Mesodermal cell (in vitro differentiated cells): Measurements from ENCODE around the gene NDUFB11. TPM values are rescaled to one million over a fixed set of nuclear protein-coding genes. Genes with fewer than 3 reads are reported as not detected.

ENCODE experiments used
- H3K27ac ChIP-seq: 2 replicates; pipeline ENCODE4 v1.7.0; 2013; ENCODE audit warnings: mild to moderate bottlenecking, low read depth, low read length, moderate library complexity; ENCODE audit not compliant: severe bottlenecking
- H3K36me3 ChIP-seq: 2 replicates; pipeline ENCODE4 v1.7.1; 2013; ENCODE audit warnings: mild to moderate bottlenecking, low read length, moderate library complexity; ENCODE audit not compliant: control insufficient read depth, insufficient read depth
- H3K4me1 ChIP-seq: one replicate; pipeline ENCODE4 v1.7.1; 2013; ENCODE audit warnings: mild to moderate bottlenecking, low read length; ENCODE audit not compliant: insufficient read depth, control insufficient read depth, poor library complexity, severe bottlenecking
- H3K4me3 ChIP-seq: 2 replicates; pipeline ENCODE4 v1.7.0; 2013; ENCODE audit warnings: low read length, control low read depth, mild to moderate bottlenecking; ENCODE audit not compliant: insufficient read depth, poor library complexity, severe bottlenecking; ENCODE audit errors: extremely low read depth
- H3K9me3 ChIP-seq: 2 replicates; pipeline ENCODE4 v1.7.1; 2013; ENCODE audit warnings: mild to moderate bottlenecking, low read length, moderate library complexity; ENCODE audit not compliant: control insufficient read depth
- WGBS, 2 experiments: methylation state at CpG; one replicate each; pipeline ENCODE4 v1.1.5; 2013; ENCODE audit warnings: missing lambda C conversion rate in 2 of 2; ENCODE audit not compliant: insufficient coverage in 2 of 2; 5-methylcytosine and 5-hydroxymethylcytosine counted together
- polyA plus RNA-seq, 2 experiments: library from polyadenylated mRNA; stranded (reverse); fragments of 50-300 nt; gene quantifications; one replicate each; pipeline ENCODE4 v1.2.3, GENCODE V29; 2013

Gene NDUFB11
- 106 TPM for polyA plus RNA-seq (2013, experiment 1 of 2)
- polyA plus RNA-seq (2013, experiment 2 of 2): 92.0 TPM

GRCh38 chrX:47144626-47145394 is at the start of gene NDUFB11, which contains the start of gene RBM10:
Gene NDUFB11, minus strand, starts transcription at chrX:47144702. Its CDS starts 23 bp downstream, at chrX:47144679.
Gene RBM10, plus strand, starts transcription at chrX:47145221. Its CDS starts 2,261 bp downstream, at chrX:47147482.
- no peaks in the 10 kb centered on the region for H3K9me3 ChIP-seq
- H3K36me3 ChIP-seq: peaks cover 23% of the 10 kb centered on the region
- peak within 1 kb of the TSS; percentile 60 for H3K4me3 ChIP-seq
- peak within 1 kb of the TSS; percentile 95 for H3K27ac ChIP-seq
- 0% methylated on average over 10 to 23 of the region's 54 CpGs for WGBS, 2 experiments
- H3K4me1 ChIP-seq: no peaks in the 10 kb centered on the region

- peak within 1 kb of the TSS; percentile 61 for H3K4me3 ChIP-seq
- 0 to 3% methylated on average over 2 to 16 of the region's 50 CpGs for whole genome bisulfite sequencing, 2 experiments
- peaks cover 15% of the 10 kb centered on the region for H3K4me1 ChIP-seq
- peak within 1 kb of the TSS; percentile 86 for H3K27ac ChIP-seq
- peaks cover 11% of the 10 kb centered on the region for H3K36me3 ChIP-seq
- no peaks in the 10 kb centered on the region for H3K9me3 ChIP-seq
These were observed 49.1 kb upstream of the NDUFB11 start, which contains the start of gene UBA1 for GRCh38 chrX:47193475-47194193. Gene UBA1, plus strand, starts transcription at chrX:47193829. Its CDS starts 4,974 bp downstream, at chrX:47198803.

DNA sequence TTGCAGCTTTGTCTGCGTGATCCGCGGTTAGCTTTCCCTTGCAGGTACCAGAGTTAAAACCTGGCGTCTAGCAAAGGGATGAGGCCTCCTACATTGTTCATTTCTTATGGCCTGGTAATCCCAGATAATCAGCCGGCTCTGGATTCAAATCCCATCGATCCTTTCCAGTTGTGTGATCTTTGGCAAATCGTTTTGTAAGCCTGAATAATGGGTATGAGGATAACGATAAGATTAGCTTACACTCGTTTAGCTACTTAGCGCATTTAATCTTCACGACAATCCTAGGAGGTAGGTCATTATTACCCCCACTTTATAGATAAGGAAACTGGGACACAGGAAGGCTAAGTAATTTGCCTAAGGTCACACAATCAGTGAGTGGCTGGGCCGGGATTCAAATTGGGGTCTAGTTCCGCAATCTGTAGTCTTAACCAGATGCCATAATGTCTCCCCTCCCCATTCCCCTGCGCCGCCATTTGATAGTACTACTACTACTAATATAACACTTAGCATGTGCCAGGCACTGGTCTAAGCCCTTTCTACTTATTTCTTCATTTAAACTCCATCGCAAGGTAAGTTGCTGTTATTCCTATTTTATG is 47.4 kb upstream of the NDUFB11 start:
- Histone ChIP-seq H3K36me3 (peaks cover 8% of the 10 kb centered on the region), H3K27ac (no peak overlapping the region), H3K4me3 (peak overlapping the region; percentile 54), H3K4me1 (peaks cover 7% of the 10 kb centered on the region), H3K9me3 (no peaks in the 10 kb centered on the region)
- 10 to 61% methylated on average over 2 to 8 of the region's 16 CpGs for WGBS, 2 experiments

- Histone ChIP-seq H3K36me3 (peaks cover 10% of the 10 kb centered on the region), H3K27ac (no peak overlapping the region), H3K4me1 (peaks cover 7% of the 10 kb centered on the region), H3K4me3 (peak overlapping the region; percentile 54), H3K9me3 (no peaks in the 10 kb centered on the region)
- WGBS, 2 experiments: 0 to 7% methylated on average over 3 of the region's 26 CpGs
These were observed 46.8 kb upstream of the NDUFB11 start for GRCh38 chrX:47191331-47191730.

DNA sequence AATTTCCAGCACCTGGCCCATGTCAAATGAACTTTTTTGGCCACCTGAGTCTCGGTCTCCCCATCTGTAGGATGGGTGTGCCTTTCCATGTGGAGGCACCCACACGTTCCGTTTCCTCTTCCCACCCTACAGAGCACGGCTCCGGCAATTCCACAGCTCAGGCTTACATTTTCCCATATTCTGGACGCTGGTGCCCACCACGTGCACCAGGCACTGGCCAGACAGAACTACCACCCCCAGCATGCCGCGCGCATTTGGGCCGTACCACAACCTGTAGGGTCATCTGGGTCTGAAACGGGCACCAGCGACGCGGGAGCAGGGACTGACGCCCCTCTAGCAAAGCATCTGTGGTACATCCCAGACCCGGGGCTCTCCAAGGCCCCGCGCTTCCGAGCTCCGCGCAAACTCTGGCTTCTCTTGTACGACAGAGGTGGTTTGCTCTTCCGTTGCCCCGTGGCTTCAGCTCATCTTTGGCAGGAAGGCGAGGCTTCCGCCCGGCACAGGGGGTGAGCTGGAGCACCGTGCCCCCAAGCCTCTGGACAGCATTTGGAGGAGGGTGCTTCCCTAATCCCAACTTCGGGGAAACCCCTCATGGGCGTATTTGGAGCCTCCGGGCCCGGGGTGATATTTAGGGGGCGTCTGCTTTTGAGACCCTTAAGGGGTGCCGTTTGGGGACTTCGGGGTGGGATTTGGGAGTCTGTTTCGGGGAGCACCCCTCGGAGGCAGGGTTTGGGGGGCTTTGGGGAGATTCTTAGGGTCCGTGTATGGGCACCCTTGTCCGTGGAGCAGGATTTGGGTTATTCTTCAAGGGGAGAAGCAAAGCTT is 46.2 kb upstream of the NDUFB11 start:
- Histone ChIP-seq H3K9me3 (no peaks in the 10 kb centered on the region), H3K27ac (no peak overlapping the region), H3K36me3 (peaks cover 17% of the 10 kb centered on the region), H3K4me3 (peak overlapping the region; percentile 54), H3K4me1 (peaks cover 4% of the 10 kb centered on the region)
- 0% methylated on average over 1 to 10 of the region's 40 CpGs for WGBS, 2 experiments

DNA sequence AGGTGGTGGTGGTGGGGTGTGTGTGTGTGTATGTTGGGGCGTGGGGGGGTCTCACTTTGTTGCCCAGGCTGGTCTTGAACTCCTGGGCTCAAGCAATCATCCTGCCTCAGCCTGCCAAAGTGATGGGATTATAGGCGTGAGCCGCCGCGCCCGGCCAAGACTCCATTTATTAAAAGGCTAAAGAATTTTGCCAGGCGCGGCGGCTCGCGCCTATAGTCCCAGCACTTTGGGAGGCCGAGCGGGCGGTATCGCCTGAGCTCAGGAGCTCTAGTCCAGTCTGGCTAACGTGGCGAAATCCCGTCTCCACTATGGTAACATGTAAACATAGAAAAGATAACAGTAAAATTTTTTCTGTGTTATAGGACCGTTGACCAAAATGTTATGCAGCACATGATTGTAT is 45.4 kb upstream of the NDUFB11 start:
- 81% methylated on average over 6 of the region's 19 CpGs; no CpG with 5 or more reads in 1 of the 2 experiments for WGBS, 2 experiments
- Histone ChIP-seq H3K4me3 (no peak overlapping the region), H3K4me1 (no peaks in the 10 kb centered on the region)

GRCh38 chrX:47187106-47187677 is 42.7 kb upstream of the NDUFB11 start:
- no peak overlapping the region for H3K4me3 ChIP-seq
- no peaks in the 10 kb centered on the region for H3K4me1 ChIP-seq
- no peak overlapping the region for H3K27ac ChIP-seq
- H3K9me3 ChIP-seq: no peaks in the 10 kb centered on the region
- WGBS, 2 experiments: no CpG with 5 or more reads among the region's 4 CpGs
- peaks cover 33% of the 10 kb centered on the region for H3K36me3 ChIP-seq

More for the DNA sequence above, 45.4 kb upstream of the NDUFB11 start:
- H3K27ac ChIP-seq: no peak overlapping the region
- peaks cover 19% of the 10 kb centered on the region for H3K36me3 ChIP-seq
- H3K9me3 ChIP-seq: no peaks in the 10 kb centered on the region

DNA sequence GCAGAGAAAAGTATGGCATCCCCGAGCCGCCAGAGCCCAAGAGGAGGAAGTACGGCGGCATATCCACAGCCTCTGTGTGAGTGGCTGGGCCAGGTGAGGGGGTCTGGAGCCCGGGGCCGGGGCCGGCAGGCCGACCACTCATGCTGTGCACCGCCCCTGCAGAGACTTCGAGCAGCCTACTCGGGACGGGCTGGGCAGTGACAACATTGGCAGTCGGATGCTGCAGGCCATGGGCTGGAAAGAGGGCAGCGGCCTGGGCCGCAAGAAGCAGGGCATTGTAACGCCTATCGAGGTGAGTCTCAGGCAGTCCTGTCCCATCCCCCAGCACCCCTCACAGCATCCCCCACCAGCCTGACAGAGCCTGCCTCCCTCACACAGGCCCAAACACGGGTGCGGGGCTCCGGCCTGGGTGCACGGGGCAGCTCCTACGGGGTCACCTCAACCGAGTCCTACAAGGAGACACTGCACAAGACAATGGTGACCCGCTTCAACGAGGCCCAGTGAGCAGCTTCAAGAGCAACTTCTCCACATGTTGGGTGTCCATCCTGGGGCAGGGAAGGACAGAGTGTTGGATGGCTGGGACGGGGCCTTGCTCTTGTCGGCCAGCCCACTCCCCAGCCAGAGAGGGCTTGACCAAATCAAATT is 41.7 kb upstream of the NDUFB11 start:
- 97 to 100% methylated on average over 10 to 12 of the region's 27 CpGs for WGBS, 2 experiments
- Histone ChIP-seq H3K9me3 (no peaks in the 10 kb centered on the region), H3K4me3 (no peak overlapping the region), H3K27ac (no peak overlapping the region), H3K4me1 (no peaks in the 10 kb centered on the region), H3K36me3 (peaks cover 38% of the 10 kb centered on the region)

- peaks cover 48% of the 10 kb centered on the region for H3K36me3 ChIP-seq
- H3K4me3 ChIP-seq: no peak overlapping the region
- H3K27ac ChIP-seq: no peak overlapping the region
- WGBS, 2 experiments: 93 to 98% methylated on average over 7 to 10 of the region's 17 CpGs
- no peaks in the 10 kb centered on the region for H3K9me3 ChIP-seq
- H3K4me1 ChIP-seq: no peaks in the 10 kb centered on the region
These were observed 40.7 kb upstream of the NDUFB11 start for GRCh38 chrX:47185241-47185640.
